Activated CD4-positive, alpha-beta T cell treated with anti-CD3 and anti-CD28 coated beads, Interleukin-2, amount 10 ng/mL, durations not matched to agents 7 days and 5 days (primary cell): ENCODE data around the gene FAM222A. TPM values are rescaled to one million over a fixed set of nuclear protein-coding genes. Genes with fewer than 3 reads are reported as not detected.

Experiments
- CTCF ChIA-PET: fragments of 350-600 bp; sonication (Branson Sonifier 250); formaldehyde crosslinking; loops from one replicate; lab custom pipeline; 2021; ENCODE audit warnings: antibody characterized with exemption; lab: Charles Lee
- POLR2A ChIA-PET: fragments of 350-600 bp; sonication (Branson Sonifier 250); formaldehyde crosslinking; loops from one replicate; lab custom pipeline; 2021; ENCODE audit warnings: antibody characterized with exemption; lab: Charles Lee
- DNase-seq: peaks from one replicate; pipeline ENCODE4 v3.0.0-alpha.2; 2020
- H3K27ac Mint-ChIP-seq: one replicate; pipeline ENCODE4 v1.8.0; 2021; ENCODE audit warnings: mild to moderate bottlenecking, moderate library complexity, mixed read lengths
- H3K27me3 Mint-ChIP-seq: one replicate; pipeline ENCODE4 v1.8.0; 2021; ENCODE audit warnings: mixed read lengths
- H3K36me3 Mint-ChIP-seq: one replicate; pipeline ENCODE4 v1.8.0; 2021; ENCODE audit warnings: low read depth, mixed read lengths
- H3K4me1 Mint-ChIP-seq: one replicate; pipeline ENCODE4 v1.8.0; 2021; ENCODE audit warnings: mixed read lengths
- H3K4me3 Mint-ChIP-seq: one replicate; pipeline ENCODE4 v1.8.0; 2021; ENCODE audit warnings: mild to moderate bottlenecking, moderate library complexity, mixed read lengths
- H3K9me3 Mint-ChIP-seq: one replicate; pipeline ENCODE4 v1.8.0; 2021; ENCODE audit warnings: mixed read lengths
- total RNA-seq, 2 experiments: library from RNA; stranded (reverse); gene quantifications; one replicate each; pipeline ENCODE4 v1.2.3, GENCODE V29; 2021

Gene FAM222A
- total RNA-seq, 2 experiments from 2014 or later = 0.52 to 0.73 TPM

DNA sequence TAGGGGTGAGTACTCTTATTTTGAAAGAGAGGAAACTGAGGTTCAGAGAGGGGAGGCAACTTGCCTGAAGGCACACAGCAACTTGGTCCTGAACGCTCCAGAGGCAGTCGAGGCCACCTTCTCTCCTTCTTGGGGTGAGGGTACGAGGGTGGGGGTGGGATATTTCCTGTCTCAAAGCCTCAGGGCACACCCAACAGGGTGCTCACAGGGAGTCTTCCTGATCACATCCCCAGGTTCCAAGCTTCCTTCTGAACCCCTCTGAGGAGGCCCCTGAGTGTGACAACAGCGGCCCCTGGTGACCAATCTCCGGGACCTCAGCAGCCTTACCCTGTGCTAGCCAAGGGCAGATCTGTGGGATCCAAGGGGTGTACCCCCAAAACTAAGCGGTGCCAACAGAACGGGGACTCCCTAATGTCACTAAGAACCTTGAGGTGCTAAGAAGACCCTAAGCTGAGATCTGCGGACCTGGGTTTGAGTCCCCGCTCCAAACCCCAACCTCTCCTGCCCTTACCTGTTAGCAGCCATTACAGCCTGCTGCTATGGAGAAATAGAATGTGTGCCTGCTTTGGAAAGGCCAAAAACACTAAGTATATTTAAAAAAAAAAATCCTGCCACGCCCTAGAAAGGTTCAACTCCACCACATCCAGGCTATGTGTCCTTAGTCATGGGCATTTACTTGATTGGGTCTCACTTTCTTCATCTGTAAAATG lies 61.7 kb downstream of the FAM222A start:
- POLR2A ChIA-PET = no interaction called here

GRCh38 chr12:109776624-109777023 lies 63.0 kb downstream of the FAM222A start:
- peaks cover 10% of the 10 kb centered on the region for H3K4me1 Mint-ChIP-seq
- no peak overlapping the region for H3K4me3 Mint-ChIP-seq
- H3K9me3 Mint-ChIP-seq = no peaks in the 10 kb centered on the region
- no peaks in the 10 kb centered on the region for H3K27me3 Mint-ChIP-seq
- POLR2A ChIA-PET = no interaction called here
- DNase-seq = no peak
- H3K36me3 Mint-ChIP-seq = no peaks in the 10 kb centered on the region
- CTCF ChIA-PET = interaction anchor here (1.3 kb wide), 1 partner anchor 233 kb away, joined by 4 read pairs; no protein-coding TSS in a partner anchor
- no peak overlapping the region for H3K27ac Mint-ChIP-seq

More for the DNA sequence above, 61.7 kb downstream of the FAM222A start:
- Mint-ChIP-seq H3K4me3 (no peak overlapping the region), H3K4me1 (peaks cover 10% of the 10 kb centered on the region), H3K36me3 (no peaks in the 10 kb centered on the region), H3K27ac (no peak overlapping the region), H3K9me3 (no peaks in the 10 kb centered on the region), H3K27me3 (no peaks in the 10 kb centered on the region)
- DNase-seq = peak; percentile 75
- CTCF ChIA-PET = interaction anchor here (0.6 to 1.6 kb wide), 13 partner anchors 13 to 1000 kb away, joined by 3 to 9 read pairs (median 3); no protein-coding TSS in a partner anchor

- H3K4me3 Mint-ChIP-seq = peak overlapping the region; percentile 18
- peaks cover 10% of the 10 kb centered on the region for H3K4me1 Mint-ChIP-seq
- no peaks in the 10 kb centered on the region for H3K9me3 Mint-ChIP-seq
- CTCF ChIA-PET = interaction anchor here (1.3 kb wide), 1 partner anchor 234 kb away, joined by 4 read pairs; no protein-coding TSS in a partner anchor
- no peaks in the 10 kb centered on the region for H3K27me3 Mint-ChIP-seq
- no peaks in the 10 kb centered on the region for H3K36me3 Mint-ChIP-seq
- POLR2A ChIA-PET = no interaction called here
- no peak overlapping the region for H3K27ac Mint-ChIP-seq
- peak; percentile 55 for DNase-seq
Observed at GRCh38 chr12:109777544-109777943, 63.9 kb downstream of the FAM222A start.

GRCh38 chr12:109778684-109779083 lies 65.1 kb downstream of the FAM222A start:
- CTCF ChIA-PET = no interaction called here

DNA sequence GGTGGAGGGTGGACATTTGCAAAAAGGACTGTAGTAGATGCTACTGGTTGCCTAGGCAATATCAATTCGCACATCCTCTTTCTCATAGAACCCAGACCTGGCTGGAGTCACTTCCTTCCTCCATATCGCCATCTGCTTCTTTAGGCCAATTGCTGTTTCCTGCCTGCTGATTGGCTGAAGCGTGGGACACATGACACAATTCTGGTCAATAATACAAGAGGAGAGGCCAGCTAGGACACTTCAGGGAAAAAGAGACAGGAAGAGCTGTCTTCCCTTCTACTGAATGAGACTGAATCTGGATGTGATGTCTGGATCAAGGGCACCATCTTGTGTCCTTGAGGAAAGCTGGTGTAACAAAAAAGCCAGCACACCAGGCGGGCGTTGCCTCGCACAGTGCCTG lies 65.8 kb downstream of the FAM222A start:
- H3K4me3 Mint-ChIP-seq = no peak overlapping the region
- H3K36me3 Mint-ChIP-seq = no peaks in the 10 kb centered on the region
- H3K27me3 Mint-ChIP-seq = no peaks in the 10 kb centered on the region
- no peak for DNase-seq
- CTCF ChIA-PET = no interaction called here
- H3K9me3 Mint-ChIP-seq = no peaks in the 10 kb centered on the region
- H3K4me1 Mint-ChIP-seq = peaks cover 5% of the 10 kb centered on the region
- H3K27ac Mint-ChIP-seq = no peak overlapping the region
- POLR2A ChIA-PET = no interaction called here

More at GRCh38 chr12:109778684-109779083, 65.1 kb downstream of the FAM222A start:
- Mint-ChIP-seq H3K27ac (no peak overlapping the region), H3K27me3 (no peaks in the 10 kb centered on the region), H3K36me3 (no peaks in the 10 kb centered on the region), H3K9me3 (no peaks in the 10 kb centered on the region), H3K4me1 (peaks cover 5% of the 10 kb centered on the region), H3K4me3 (no peak overlapping the region)
- POLR2A ChIA-PET = no interaction called here
- DNase-seq = no peak

- H3K4me3 Mint-ChIP-seq = no peak overlapping the region
- CTCF ChIA-PET = interaction anchor here (0.6 kb wide), 1 partner anchor 845 kb away, joined by 5 read pairs; no protein-coding TSS in a partner anchor
Observed at GRCh38 chr12:109781668-109782325, 68.2 kb downstream of the FAM222A start.

DNA sequence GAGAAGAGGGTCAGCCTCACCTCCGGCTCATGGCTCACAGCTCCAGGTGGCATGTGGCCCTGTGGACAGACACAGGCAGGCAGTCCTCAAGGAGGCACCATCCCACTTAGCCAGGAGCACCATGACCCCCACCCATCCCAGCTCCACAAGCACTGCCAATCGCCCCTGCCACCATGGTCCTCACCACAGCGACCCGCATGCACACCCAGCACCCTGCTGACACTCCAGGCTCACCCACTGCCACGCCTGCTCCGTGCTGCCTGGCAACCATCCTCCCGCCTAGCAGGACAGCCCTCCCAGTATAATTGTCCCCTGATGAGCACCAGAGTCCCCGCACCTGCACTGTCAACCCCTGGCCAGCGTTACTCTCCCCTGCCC lies 68.7 kb downstream of the FAM222A start:
- ChIA-PET CTCF (no interaction called here), POLR2A (no interaction called here)
- DNase-seq = no peak
- Mint-ChIP-seq H3K27ac (peak overlapping the region; percentile 19), H3K4me1 (peaks cover 4% of the 10 kb centered on the region), H3K4me3 (no peak overlapping the region), H3K27me3 (peaks cover 2% of the 10 kb centered on the region), H3K36me3 (no peaks in the 10 kb centered on the region), H3K9me3 (no peaks in the 10 kb centered on the region)

More at GRCh38 chr12:109781668-109782325, 68.2 kb downstream of the FAM222A start:
- peaks cover 2% of the 10 kb centered on the region for H3K27me3 Mint-ChIP-seq
- H3K27ac Mint-ChIP-seq = no peak overlapping the region
- H3K36me3 Mint-ChIP-seq = no peaks in the 10 kb centered on the region
- DNase-seq = no peak
- POLR2A ChIA-PET = no interaction called here
- no peaks in the 10 kb centered on the region for H3K9me3 Mint-ChIP-seq
- H3K4me1 Mint-ChIP-seq = peaks cover 5% of the 10 kb centered on the region

GRCh38 chr12:109783135-109783964 lies 69.7 kb downstream of the FAM222A start:
- Mint-ChIP-seq H3K4me3 (no peak overlapping the region), H3K27ac (no peak overlapping the region), H3K4me1 (no peaks in the 10 kb centered on the region), H3K27me3 (peaks cover 2% of the 10 kb centered on the region), H3K9me3 (no peaks in the 10 kb centered on the region), H3K36me3 (no peaks in the 10 kb centered on the region)
- no peak for DNase-seq
- CTCF ChIA-PET = no interaction called here
- POLR2A ChIA-PET = no interaction called here

DNA sequence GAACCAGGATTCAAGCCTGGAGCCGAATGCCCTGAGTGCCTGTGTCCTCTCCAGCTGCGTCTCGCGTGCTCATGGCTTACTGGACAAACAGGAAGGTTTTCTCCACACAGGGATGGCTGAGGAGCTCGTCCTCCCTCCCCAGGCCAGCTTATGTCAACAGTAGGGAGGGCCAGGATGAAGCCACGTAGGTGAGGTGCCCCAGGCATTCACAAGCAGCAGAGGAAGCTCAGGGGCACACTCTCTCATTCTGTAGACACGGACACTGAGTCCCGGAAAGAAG lies 70.3 kb downstream of the FAM222A start:
- no peak for DNase-seq
- H3K36me3 Mint-ChIP-seq = no peaks in the 10 kb centered on the region
- no peaks in the 10 kb centered on the region for H3K4me1 Mint-ChIP-seq
- no peaks in the 10 kb centered on the region for H3K9me3 Mint-ChIP-seq
- POLR2A ChIA-PET = no interaction called here
- no peak overlapping the region for H3K27ac Mint-ChIP-seq
- peaks cover 2% of the 10 kb centered on the region for H3K27me3 Mint-ChIP-seq
- H3K4me3 Mint-ChIP-seq = no peak overlapping the region
- CTCF ChIA-PET = no interaction called here

- ChIA-PET CTCF (no interaction called here), POLR2A (no interaction called here)
- Mint-ChIP-seq H3K27me3 (peaks cover 2% of the 10 kb centered on the region), H3K36me3 (no peaks in the 10 kb centered on the region), H3K4me1 (no peaks in the 10 kb centered on the region), H3K4me3 (no peak overlapping the region), H3K9me3 (no peaks in the 10 kb centered on the region), H3K27ac (no peak overlapping the region)
- DNase-seq = no peak
Observed at GRCh38 chr12:109785854-109786253, 72.2 kb downstream of the FAM222A start.

GRCh38 chr12:109786799-109787198 lies 73.2 kb downstream of the FAM222A start:
- no peak overlapping the region for H3K27ac Mint-ChIP-seq
- no peaks in the 10 kb centered on the region for H3K4me1 Mint-ChIP-seq
- no peaks in the 10 kb centered on the region for H3K9me3 Mint-ChIP-seq
- H3K36me3 Mint-ChIP-seq = no peaks in the 10 kb centered on the region
- CTCF ChIA-PET = no interaction called here
- POLR2A ChIA-PET = no interaction called here
- no peak for DNase-seq
- H3K27me3 Mint-ChIP-seq = peaks cover 2% of the 10 kb centered on the region
- no peak overlapping the region for H3K4me3 Mint-ChIP-seq

DNA sequence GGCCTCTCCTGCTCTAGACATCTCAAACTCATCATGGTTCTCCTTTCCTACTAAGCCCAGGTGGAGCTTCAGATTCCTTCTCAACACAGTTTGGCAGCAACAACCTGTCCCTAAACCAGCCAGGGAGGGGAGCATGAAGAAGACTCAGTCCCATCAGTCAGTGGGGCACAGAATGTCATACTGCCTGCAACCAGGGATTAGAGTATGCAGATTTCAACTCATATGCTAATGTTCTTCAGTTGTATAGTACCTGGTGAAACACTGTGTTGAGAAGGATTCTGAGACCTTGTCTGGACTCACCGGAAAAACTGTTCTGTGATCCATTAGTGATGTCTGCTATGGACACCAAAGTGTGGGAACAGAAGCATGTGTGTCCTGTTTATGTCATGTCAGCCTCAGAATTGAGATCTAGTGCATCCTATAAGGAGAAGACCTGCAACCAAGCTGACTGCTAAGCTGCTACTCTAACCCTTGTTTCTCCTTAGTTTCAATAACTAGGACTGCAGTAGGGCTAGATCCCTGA lies 76.0 kb downstream of the FAM222A start:
- CTCF ChIA-PET = interaction anchor here (0.6 kb wide), 1 partner anchor 361 kb away, joined by 3 read pairs; no protein-coding TSS in a partner anchor
- peaks cover 5% of the 10 kb centered on the region for H3K27me3 Mint-ChIP-seq
- POLR2A ChIA-PET = no interaction called here
- no peak overlapping the region for H3K27ac Mint-ChIP-seq
- H3K36me3 Mint-ChIP-seq = no peaks in the 10 kb centered on the region
- no peak overlapping the region for H3K4me3 Mint-ChIP-seq
- no peak for DNase-seq
- no peaks in the 10 kb centered on the region for H3K4me1 Mint-ChIP-seq
- no peaks in the 10 kb centered on the region for H3K9me3 Mint-ChIP-seq
